Activated CD4-positive, CD25-positive, alpha-beta regulatory T cell treated with anti-CD3 and anti-CD28 coated beads, Interleukin-2, amount 50 U/mL, for 24 hours (primary cell): ENCODE measurements around the gene KRT80.

Experiments
- ATAC-seq, 2 donors: fragments of 150-1000 bp; cut with Tn5 transposase; one replicate each; pipeline ENCODE4 v1.10.0; 2021; ENCODE audit warnings: mild to moderate bottlenecking in 1 of 2, moderate library complexity in 1 of 2

Gene KRT80

GRCh38 chr12:52197371-52198231 is 5.8 kb upstream of the KRT80 start:
- no peak for ATAC-seq

GRCh38 chr12:52195065-52195730 is 3.4 kb upstream of the KRT80 start:
- no peak for ATAC-seq

GRCh38 chr12:52193991-52194390 is 2.2 kb upstream of the KRT80 start:
- ATAC-seq: no peak

GRCh38 chr12:52193532-52193931 is 1.7 kb upstream of the KRT80 start:
- ATAC-seq: no peak

- no peak for ATAC-seq
Measured at GRCh38 chr12:52190860-52191729, 719 bp downstream of the KRT80 start.

GRCh38 chr12:52189376-52190174 is 2.2 kb downstream of the KRT80 start:
- ATAC-seq: no peak

GRCh38 chr12:52188658-52189057 is 3.2 kb downstream of the KRT80 start:
- ATAC-seq: no peak

- ATAC-seq: no peak
Measured at GRCh38 chr12:52187640-52188039, 4.2 kb downstream of the KRT80 start.

GRCh38 chr12:52187206-52187605 is 4.6 kb downstream of the KRT80 start:
- ATAC-seq: no peak

- no peak for ATAC-seq
Measured at GRCh38 chr12:52186118-52186840, 5.5 kb downstream of the KRT80 start.

- ATAC-seq: no peak
Measured at GRCh38 chr12:52185400-52185967, 6.3 kb downstream of the KRT80 start.

GRCh38 chr12:52184813-52185212 is 7.0 kb downstream of the KRT80 start:
- no peak for ATAC-seq

GRCh38 chr12:52183971-52184370 is 7.8 kb downstream of the KRT80 start:
- no peak for ATAC-seq

- no peak for ATAC-seq
Measured at GRCh38 chr12:52183544-52183910, 8.3 kb downstream of the KRT80 start.

- ATAC-seq: no peak
Measured at GRCh38 chr12:52182898-52183543, 8.8 kb downstream of the KRT80 start.

GRCh38 chr12:52182384-52182783 is 9.4 kb downstream of the KRT80 start:
- no peak for ATAC-seq

GRCh38 chr12:52181746-52182145 is 10.1 kb downstream of the KRT80 start:
- ATAC-seq: no peak

- no peak for ATAC-seq
Measured at GRCh38 chr12:52180971-52181628, 10.7 kb downstream of the KRT80 start.

- ATAC-seq: no peak
Measured at GRCh38 chr12:52179396-52179973, 12.3 kb downstream of the KRT80 start.

GRCh38 chr12:52178984-52179383 is 12.8 kb downstream of the KRT80 start:
- no peak for ATAC-seq
